Rectal smooth muscle tissue (tissue), 1 donor: ENCODE measurements around the gene CLEC2D.

Source experiments
- H3K27ac ChIP-seq: one replicate; pipeline ENCODE4 v1.7.0; 2013; ENCODE audit warnings: low read depth, low read length, inconsistent platforms
- H3K27me3 ChIP-seq: one replicate; pipeline ENCODE4 v1.7.0; 2013; ENCODE audit warnings: low read length; ENCODE audit not compliant: control insufficient read depth, insufficient read depth
- H3K36me3 ChIP-seq: one replicate; pipeline ENCODE4 v1.7.0; 2013; ENCODE audit warnings: low read length; ENCODE audit not compliant: control insufficient read depth, insufficient read depth
- H3K4me1 ChIP-seq: one replicate; pipeline ENCODE4 v1.7.0; 2013; ENCODE audit warnings: low read length; ENCODE audit not compliant: control insufficient read depth, insufficient read depth
- H3K4me3 ChIP-seq: one replicate; pipeline ENCODE4 v1.7.0; 2013; ENCODE audit warnings: low read length
- H3K9ac ChIP-seq: one replicate; pipeline ENCODE4 v1.7.0; 2013; ENCODE audit warnings: low read length

The CLEC2D gene

DNA sequence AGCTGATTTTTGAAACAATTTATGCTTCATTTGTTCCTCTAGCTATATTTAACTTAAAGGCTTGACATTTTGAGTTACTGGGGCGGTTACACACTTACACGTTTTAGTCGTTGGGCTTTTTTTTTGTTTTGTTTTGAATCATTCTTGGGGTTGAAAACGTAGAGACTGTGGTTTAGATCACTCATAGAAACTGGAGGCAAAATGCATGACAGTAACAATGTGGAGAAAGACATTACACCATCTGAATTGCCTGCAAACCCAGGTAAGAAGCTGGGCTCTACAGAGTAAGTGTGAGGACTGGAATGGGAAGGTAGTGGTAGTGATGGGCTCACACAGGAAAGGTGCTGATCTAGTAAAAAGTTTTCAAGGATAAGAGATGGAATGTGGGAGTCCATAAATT lies at the start of gene CLEC2D:
Gene CLEC2D (plus strand): TSS at position 180 of the 400 bp plus-strand sequence. CDS start 22 bp downstream, at position 202.
- Histone ChIP-seq H3K27me3 (no peaks in the 10 kb centered on the region), H3K36me3 (no peaks in the 10 kb centered on the region), H3K4me3 (peak within 1 kb of the TSS; percentile 32), H3K27ac (no peak within 1 kb of the TSS), H3K9ac (no peak within 1 kb of the TSS), H3K4me1 (no peaks in the 10 kb centered on the region)

DNA sequence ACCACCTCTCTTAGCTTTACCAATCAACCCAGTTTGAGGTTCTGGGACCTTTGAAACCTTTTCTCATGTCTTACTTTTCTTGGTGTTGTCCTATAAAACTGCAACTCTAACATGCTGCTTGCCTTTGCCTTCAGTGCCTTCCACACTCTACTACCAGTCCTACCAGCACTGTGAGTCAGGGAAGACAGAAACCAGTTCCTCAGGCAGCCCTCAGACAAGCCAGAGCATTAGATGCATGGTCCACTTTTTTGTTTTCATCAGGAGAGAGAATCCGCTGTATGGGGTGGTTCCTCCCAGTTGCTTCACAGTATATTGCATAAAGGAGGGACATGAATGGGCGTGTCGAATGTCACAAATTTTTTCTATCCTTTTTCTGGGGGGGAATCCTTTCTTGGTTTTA lies 44.5 kb upstream of the CLEC2D start:
- H3K4me3 ChIP-seq = no peak overlapping the region
- no peaks in the 10 kb centered on the region for H3K36me3 ChIP-seq
- H3K27ac ChIP-seq = no peak overlapping the region
- H3K4me1 ChIP-seq = no peaks in the 10 kb centered on the region
- H3K27me3 ChIP-seq = no peaks in the 10 kb centered on the region
- no peak overlapping the region for H3K9ac ChIP-seq

GRCh38 chr12:9626291-9626690 lies 43.2 kb upstream of the CLEC2D start:
- no peak overlapping the region for H3K4me3 ChIP-seq

DNA sequence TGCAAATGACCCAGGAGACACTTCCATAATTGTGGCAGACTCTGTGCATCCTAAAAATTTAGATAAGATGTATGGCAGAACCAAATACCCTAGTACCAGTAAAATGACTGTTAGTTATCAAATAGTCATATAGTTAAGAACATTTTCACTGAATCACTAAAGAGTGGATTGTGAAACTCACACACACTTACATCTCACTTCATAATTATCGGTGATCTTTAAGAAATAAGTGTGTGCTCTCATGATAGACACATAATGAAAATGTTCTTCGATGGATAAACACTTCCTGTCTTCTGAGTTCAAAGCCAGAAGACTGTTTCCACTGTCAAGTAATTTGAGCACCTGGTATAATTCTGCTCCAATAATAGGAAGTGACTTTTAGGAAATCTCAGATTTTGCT lies 42.7 kb upstream of the CLEC2D start:
- H3K27me3 ChIP-seq = no peaks in the 10 kb centered on the region
- no peaks in the 10 kb centered on the region for H3K36me3 ChIP-seq
- no peak overlapping the region for H3K4me3 ChIP-seq
- no peak overlapping the region for H3K9ac ChIP-seq
- no peaks in the 10 kb centered on the region for H3K4me1 ChIP-seq
- no peak overlapping the region for H3K27ac ChIP-seq

More at GRCh38 chr12:9626291-9626690, 43.2 kb upstream of the CLEC2D start:
- Histone ChIP-seq H3K4me1 (no peaks in the 10 kb centered on the region), H3K9ac (no peak overlapping the region), H3K27ac (no peak overlapping the region), H3K36me3 (no peaks in the 10 kb centered on the region), H3K27me3 (no peaks in the 10 kb centered on the region)

GRCh38 chr12:9632766-9633165 lies 36.7 kb upstream of the CLEC2D start:
- Histone ChIP-seq H3K9ac (no peak overlapping the region), H3K36me3 (no peaks in the 10 kb centered on the region), H3K27ac (no peak overlapping the region), H3K27me3 (no peaks in the 10 kb centered on the region), H3K4me3 (no peak overlapping the region), H3K4me1 (no peaks in the 10 kb centered on the region)

GRCh38 chr12:9634177-9634803 lies 35.2 kb upstream of the CLEC2D start:
- no peaks in the 10 kb centered on the region for H3K27me3 ChIP-seq
- no peaks in the 10 kb centered on the region for H3K36me3 ChIP-seq
- no peaks in the 10 kb centered on the region for H3K4me1 ChIP-seq
- H3K4me3 ChIP-seq = no peak overlapping the region
- H3K27ac ChIP-seq = no peak overlapping the region
- no peak overlapping the region for H3K9ac ChIP-seq

DNA sequence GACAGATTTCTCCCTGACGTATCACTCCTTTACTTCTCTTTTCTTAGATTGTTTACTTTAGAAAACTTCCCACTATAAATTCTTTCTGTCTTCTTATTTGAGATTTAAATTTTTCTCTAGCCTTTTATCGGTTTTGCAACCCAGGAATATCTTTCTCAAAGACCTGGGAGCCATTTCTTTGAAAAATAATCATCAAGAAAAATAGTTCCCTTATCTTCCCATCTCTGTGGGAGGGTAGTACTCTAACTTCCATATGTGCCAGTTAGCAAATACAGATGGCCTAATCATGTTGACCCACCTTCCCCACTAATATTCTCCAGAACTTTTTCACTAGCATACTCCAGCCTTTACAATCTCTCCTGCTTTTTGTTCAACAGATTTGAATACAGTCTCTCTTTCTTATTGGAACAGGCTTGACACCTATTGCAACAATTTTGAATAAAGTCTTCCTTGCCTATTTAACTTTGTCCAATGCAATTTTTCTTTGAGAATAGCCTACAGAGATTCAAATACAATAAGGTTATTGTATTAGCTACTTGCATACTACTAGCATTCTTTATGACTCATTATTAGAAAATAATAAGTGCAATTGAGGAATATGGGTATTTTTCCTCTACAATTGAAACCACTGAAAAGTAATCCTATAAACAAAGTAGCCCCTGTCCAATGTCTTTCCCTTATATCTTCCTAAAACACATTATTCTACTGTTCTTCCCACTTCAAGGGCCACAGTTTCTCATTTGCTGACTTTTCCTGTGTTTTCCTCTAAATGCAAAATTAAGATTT lies 34.4 kb upstream of the CLEC2D start:
- no peaks in the 10 kb centered on the region for H3K27me3 ChIP-seq
- H3K4me1 ChIP-seq = no peaks in the 10 kb centered on the region
- H3K27ac ChIP-seq = no peak overlapping the region
- H3K4me3 ChIP-seq = no peak overlapping the region
- no peaks in the 10 kb centered on the region for H3K36me3 ChIP-seq
- no peak overlapping the region for H3K9ac ChIP-seq

DNA sequence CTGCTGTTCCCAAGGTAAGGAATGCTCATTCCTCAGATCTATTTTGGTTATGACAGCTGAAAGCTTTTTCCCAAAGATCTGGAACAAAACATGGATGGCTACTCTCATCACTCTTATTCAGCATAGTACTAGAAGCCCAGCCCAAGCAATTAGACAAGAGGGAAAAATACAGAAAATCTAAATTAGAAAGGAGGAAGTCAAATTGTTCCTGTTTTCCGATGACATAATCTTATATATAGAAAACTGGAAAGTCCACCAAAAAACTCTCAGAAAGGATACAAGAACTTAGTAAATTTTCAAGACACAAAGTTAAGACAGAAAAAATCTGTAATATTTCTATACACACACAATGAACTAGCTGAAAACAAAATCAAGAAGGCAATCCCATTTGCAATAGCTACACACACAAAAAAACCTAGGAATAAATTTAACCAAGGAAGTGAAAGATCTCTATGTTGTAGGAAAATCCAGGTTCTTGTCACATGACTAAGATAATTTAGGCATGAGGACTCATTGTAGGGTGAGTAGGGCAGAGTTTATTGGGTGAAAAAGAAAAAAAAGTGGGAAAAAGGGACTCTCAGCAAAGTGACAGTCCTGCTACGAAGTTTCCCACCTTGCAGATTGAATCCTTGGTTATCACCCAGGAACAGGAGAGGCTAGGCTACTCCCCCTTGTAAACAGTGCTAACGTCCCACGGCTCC lies 33.2 kb upstream of the CLEC2D start:
- no peaks in the 10 kb centered on the region for H3K4me1 ChIP-seq
- no peak overlapping the region for H3K27ac ChIP-seq
- no peak overlapping the region for H3K4me3 ChIP-seq
- H3K36me3 ChIP-seq = no peaks in the 10 kb centered on the region
- H3K27me3 ChIP-seq = no peaks in the 10 kb centered on the region
- H3K9ac ChIP-seq = no peak overlapping the region

DNA sequence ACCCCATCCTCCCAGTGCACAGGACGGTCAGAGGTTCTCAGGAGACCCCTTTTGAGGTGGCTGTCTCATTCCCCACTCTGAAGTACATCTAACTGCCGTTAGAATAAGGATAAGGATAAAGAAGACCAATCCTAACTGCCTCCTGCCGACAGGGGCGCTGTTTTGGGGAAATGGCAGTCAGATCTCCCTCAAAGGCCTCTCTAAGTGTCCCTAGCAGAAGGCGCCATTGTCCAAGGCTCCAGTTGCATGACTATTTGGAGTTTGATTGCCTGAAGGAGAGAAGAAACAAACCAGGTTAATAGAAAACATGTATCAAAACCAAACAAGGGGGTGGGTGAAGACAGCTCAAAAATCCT lies 32.7 kb upstream of the CLEC2D start:
- Histone ChIP-seq H3K27me3 (no peaks in the 10 kb centered on the region), H3K4me1 (no peaks in the 10 kb centered on the region), H3K9ac (no peak overlapping the region), H3K4me3 (no peak overlapping the region), H3K27ac (no peak overlapping the region), H3K36me3 (no peaks in the 10 kb centered on the region)

GRCh38 chr12:9640024-9640423 lies 29.5 kb upstream of the CLEC2D start:
- Histone ChIP-seq H3K27ac (no peak overlapping the region), H3K4me1 (no peaks in the 10 kb centered on the region), H3K4me3 (no peak overlapping the region), H3K36me3 (no peaks in the 10 kb centered on the region), H3K9ac (no peak overlapping the region), H3K27me3 (no peaks in the 10 kb centered on the region)

DNA sequence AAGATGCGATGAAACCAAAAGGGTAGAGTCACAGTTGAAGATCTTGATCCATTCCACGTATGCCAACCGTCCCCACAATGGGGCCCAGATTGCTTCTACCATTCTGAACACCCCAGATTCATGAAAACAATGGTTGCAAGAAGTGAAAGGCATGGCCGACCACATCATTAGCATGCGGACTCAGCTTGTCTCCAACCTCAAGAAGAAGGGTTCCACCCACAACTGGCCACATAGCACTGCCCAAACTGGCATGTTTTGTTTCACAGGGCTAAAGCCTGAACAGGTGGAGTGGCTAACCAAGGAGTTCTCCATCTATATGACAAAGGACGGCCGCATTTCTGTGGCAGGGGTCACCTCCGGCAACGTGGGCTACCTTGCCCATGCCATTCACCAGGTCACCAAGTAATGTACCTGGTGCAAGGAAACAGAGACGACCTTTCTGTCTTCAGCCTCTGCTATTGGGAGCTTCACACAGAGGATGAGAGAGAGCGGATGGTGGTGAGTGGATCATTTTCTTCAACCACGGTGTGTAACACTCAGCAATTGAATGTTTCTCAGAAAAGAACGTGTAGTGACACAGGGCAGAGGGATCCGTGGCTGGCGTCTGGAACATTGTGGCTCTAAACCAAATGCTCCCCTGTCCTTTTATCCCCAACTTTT lies 26.8 kb upstream of the CLEC2D start:
- no peak overlapping the region for H3K4me3 ChIP-seq
- no peaks in the 10 kb centered on the region for H3K4me1 ChIP-seq
- H3K36me3 ChIP-seq = no peaks in the 10 kb centered on the region
- H3K9ac ChIP-seq = no peak overlapping the region
- H3K27me3 ChIP-seq = no peaks in the 10 kb centered on the region
- H3K27ac ChIP-seq = no peak overlapping the region

DNA sequence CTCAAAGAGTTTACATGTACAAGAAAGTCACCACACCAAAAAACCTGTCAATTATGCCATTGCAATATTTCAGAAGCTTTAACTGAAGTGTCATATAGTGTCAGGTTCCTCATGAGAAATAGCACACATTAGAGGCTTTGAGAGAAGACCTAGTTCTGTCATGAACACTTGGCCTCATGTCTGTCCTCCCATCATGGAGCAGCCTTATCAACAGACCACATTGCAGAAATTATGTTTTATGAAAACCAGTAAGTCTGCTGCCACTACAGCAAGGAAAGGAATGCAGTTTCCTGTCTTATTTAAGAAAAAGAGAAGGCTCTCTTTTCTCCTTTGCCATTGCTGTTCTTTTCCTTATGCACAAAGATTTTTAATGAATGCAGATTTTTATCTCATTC lies 26.2 kb upstream of the CLEC2D start:
- H3K27ac ChIP-seq = no peak overlapping the region
- no peaks in the 10 kb centered on the region for H3K4me1 ChIP-seq
- H3K27me3 ChIP-seq = no peaks in the 10 kb centered on the region
- H3K9ac ChIP-seq = no peak overlapping the region
- H3K4me3 ChIP-seq = no peak overlapping the region
- no peaks in the 10 kb centered on the region for H3K36me3 ChIP-seq
